Panc1 (cell line): ENCODE results near the gene STAT3. TPM values are rescaled to one million over a fixed set of nuclear protein-coding genes. Genes with fewer than 3 reads are reported as not detected.
"Not testable (repeated sequence)": the region's sequence is repeated elsewhere in the genome, so short reads cannot be mapped to it uniquely, and the experiment has no call there.

ENCODE experiments used
- ATAC-seq: fragments of 200-7000 bp; cut with Tn5 transposase; 2 replicates; pipeline ENCODE4 v1.9.1; 2020; ENCODE audit warnings: mild to moderate bottlenecking, moderate library complexity
- BruUV-seq: library from RNA; stranded (reverse); fragments of 400-500 nt; replicated peaks from 2 replicates; lab custom pipeline; 2021; lab: Mats Ljungman, UMichigan
- CTCF ChIA-PET: fragments of 300-600 bp; sonication (Branson Sonifier 250); formaldehyde crosslinking; loops from one replicate; lab custom pipeline; 2022; ENCODE audit warnings: antibody characterized with exemption; lab: Charles Lee
- POLR2A ChIA-PET: fragments of 300-600 bp; sonication (Branson Sonifier 250); formaldehyde crosslinking; loops from one replicate; lab custom pipeline; 2022; ENCODE audit warnings: antibody characterized with exemption; lab: Charles Lee
- DNase-seq: peaks from one replicate; pipeline ENCODE4 v3.0.0-alpha.2; 2010; ENCODE audit warnings: low read depth, low spot score
- H3K27ac ChIP-seq: 2 replicates; pipeline ENCODE4 v1.5.1; 2011; ENCODE audit warnings: mild to moderate bottlenecking, low read length, inconsistent platforms
- H3K27me3 ChIP-seq: fragments of 200-500 bp; sonication (Bioruptor generic); 2 replicates; pipeline ENCODE4 v1.6.0; 2014; ENCODE audit warnings: low read length, inconsistent platforms; ENCODE audit not compliant: control insufficient read depth, insufficient read depth
- H3K36me3 ChIP-seq: fragments of 200-500 bp; sonication (Bioruptor generic); 2 replicates; pipeline ENCODE4 v1.5.1; 2014; ENCODE audit warnings: inconsistent platforms, mild to moderate bottlenecking, low read length, moderate library complexity; ENCODE audit not compliant: control insufficient read depth, insufficient read depth
- H3K4me1 ChIP-seq: 2 replicates; pipeline ENCODE4 v1.5.1; 2011; ENCODE audit warnings: inconsistent platforms, mild to moderate bottlenecking, low read length, moderate library complexity; ENCODE audit not compliant: control insufficient read depth, insufficient read depth
- H3K4me3 ChIP-seq, 2 experiments: 2 replicates each; pipeline ENCODE4 v1.5.1; 2011 to 2012; ENCODE audit warnings: low read depth in 2 of 2, low read length in 2 of 2, mild to moderate bottlenecking in 2 of 2, inconsistent platforms in 1 of 2, moderate library complexity in 1 of 2
- H3K9me3 ChIP-seq: fragments of 200-500 bp; sonication (Bioruptor generic); 2 replicates; pipeline ENCODE4 v1.5.1; 2014; ENCODE audit warnings: low read depth, mild to moderate bottlenecking, inconsistent platforms, low read length, moderate library complexity; ENCODE audit not compliant: control insufficient read depth, insufficient read depth
- CTCF ChIP-seq: fragments of 450-650 bp; IDR thresholded peaks from 2 replicates; pipeline ENCODE4 v1.5.1; 2017; ENCODE audit warnings: mild to moderate bottlenecking
- POLR2AphosphoS5 ChIP-seq: IDR thresholded peaks from 2 replicates; pipeline ENCODE4 v1.6.1; 2012; ENCODE audit warnings: mild to moderate bottlenecking, low read depth, low read length, moderate library complexity
- REST ChIP-seq, 2 experiments: IDR thresholded peaks; 2 replicates each; pipeline ENCODE4 v1.6.1; 2011 to 2012; ENCODE audit warnings: low read depth in 2 of 2, control low read depth in 1 of 2, low read length in 1 of 2, mild to moderate bottlenecking in 1 of 2, moderate library complexity in 1 of 2; ENCODE audit not compliant: insufficient read depth in 1 of 2
- SIN3A ChIP-seq: IDR thresholded peaks from 2 replicates; pipeline ENCODE4 v1.6.1; 2012; ENCODE audit warnings: low read depth, mild to moderate bottlenecking, low read length, moderate library complexity, borderline replicate concordance; ENCODE audit not compliant: insufficient read depth
- TCF7L2 ChIP-seq: IDR thresholded peaks from 2 replicates; pipeline ENCODE4 v1.6.1; 2011; ENCODE audit warnings: mild to moderate bottlenecking, low read depth, low read length, inconsistent platforms
- in situ Hi-C: cut with HindIII; loops from 2 replicates; pipeline ENCODE4 v1.10.0; 2016; ENCODE audit warnings: low sequenced_read_pairs, low pct_unique_long_range_greater_than_20kb
- intact Hi-C: fragments of 100-400 bp; cut with micrococcal nuclease; formaldehyde crosslinking; loops from one replicate; pipeline ENCODE4 v1.10.0; 2022; ENCODE audit not compliant: unreplicated experiment
- total RNA-seq: library from RNA; stranded (reverse); gene quantifications from one replicate; pipeline ENCODE4 v1.2.1, GENCODE V29; 2021; ENCODE audit not compliant: unreplicated experiment

The STAT3 gene
- total RNA-seq, 1 experiment from 2014 or later: 287 TPM

- intact Hi-C loops: no loop called here
- no peak for TF ChIP-seq TCF7L2
- CTCF ChIA-PET: interaction anchor here (0.7 kb wide), 1 partner anchor 20 kb away, joined by 6 read pairs; no protein-coding TSS in a partner anchor
- BruUV-seq: no TSS peak
- peaks cover 53% of the 10 kb centered on the region for H3K4me1 ChIP-seq
- POLR2A ChIA-PET: no interaction called here
- no peak for DNase-seq
- H3K36me3 ChIP-seq: no peaks in the 10 kb centered on the region
- no peak overlapping the region for H3K4me3 ChIP-seq
- peak overlapping the region; percentile 78 for H3K27ac ChIP-seq
- in situ Hi-C loops: no loop called here
- ATAC-seq: no peak
- no peaks in the 10 kb centered on the region for H3K27me3 ChIP-seq
- H3K9me3 ChIP-seq: no peaks in the 10 kb centered on the region
Measured at GRCh38 chr17:42402117-42402516, 13.9 kb upstream of the STAT3 start.

- H3K9me3 ChIP-seq, H3K27me3 ChIP-seq, H3K36me3 ChIP-seq, DNase-seq, intact Hi-C loops, in situ Hi-C loops, H3K4me3 ChIP-seq, CTCF ChIA-PET, BruUV-seq, ATAC-seq: not testable (repeated sequence)
- peaks cover 45% of the 10 kb centered on the region for H3K4me1 ChIP-seq
- POLR2A ChIA-PET: interaction anchor here (1.0 kb wide), 1 partner anchor 9 kb away, joined by 13 read pairs; no protein-coding TSS in a partner anchor
- H3K27ac ChIP-seq: peak overlapping the region; percentile 84
Measured at GRCh38 chr17:42400844-42401375, 12.7 kb upstream of the STAT3 start.

- no peaks in the 10 kb centered on the region for H3K36me3 ChIP-seq
- TF ChIP-seq TCF7L2 (no peak), SIN3A (no peak), POLR2AphosphoS5 (no peak; the same call in 1 of the 2 replicates), REST (IDR thresholded peaks at IDR 0.05; ENCODE audit: insufficient read depth in 1 of 2, low read depth in 2 of 2, low read length in 1 of 2) (no peak), CTCF (no peak)
- ChIA-PET CTCF (no interaction called here), POLR2A (interaction anchor here (1.0 kb wide), 2 partner anchors 9 to 11 kb away, joined by 3 to 13 read pairs; no protein-coding TSS in a partner anchor)
- no TSS peak for BruUV-seq
- H3K27ac ChIP-seq: peak overlapping the region; percentile 84
- H3K9me3 ChIP-seq: no peaks in the 10 kb centered on the region
- H3K4me1 ChIP-seq: peaks cover 45% of the 10 kb centered on the region
- DNase-seq (no peak), ATAC-seq (peak; percentile 35)
- H3K4me3 ChIP-seq: no peak overlapping the region
- in situ Hi-C loops (no loop called here), intact Hi-C loops (no loop called here)
- H3K27me3 ChIP-seq: no peaks in the 10 kb centered on the region
Measured at GRCh38 chr17:42399948-42400843, 12.0 kb upstream of the STAT3 start.
